Karpas-422 (cell line): ENCODE measurements around the gene UBALD1. TPM values are rescaled to one million over a fixed set of nuclear protein-coding genes. Genes with fewer than 3 reads are reported as not detected.

Experiments
- DNase-seq: peaks from one replicate; pipeline ENCODE4 v3.0.0-alpha.2; 2015
- H2AFZ ChIP-seq: fragments of 200-600 bp; sonication (generic); 2 replicates; pipeline ENCODE4 v1.6.1; 2014; ENCODE audit warnings: antibody characterized with exemption, low read length, mixed read lengths
- H3K27ac ChIP-seq: fragments of 200-600 bp; sonication (generic); 2 replicates; pipeline ENCODE4 v1.5.1; 2014; ENCODE audit warnings: mild to moderate bottlenecking, low read length, moderate library complexity
- H3K27me3 ChIP-seq: fragments of 200-600 bp; sonication (generic); 2 replicates; pipeline ENCODE4 v1.6.1; 2014; ENCODE audit warnings: low read length, mixed read lengths
- H3K36me3 ChIP-seq: fragments of 200-600 bp; sonication (generic); 2 replicates; pipeline ENCODE4 v1.6.1; 2014; ENCODE audit warnings: low read length, mixed read lengths; ENCODE audit not compliant: insufficient read depth
- H3K4me1 ChIP-seq: fragments of 200-600 bp; sonication (generic); 2 replicates; pipeline ENCODE4 v1.6.1; 2014; ENCODE audit warnings: mild to moderate bottlenecking, low read length, mixed read lengths
- H3K4me2 ChIP-seq: fragments of 200-600 bp; sonication (generic); 2 replicates; pipeline ENCODE4 v1.6.1; 2014; ENCODE audit warnings: low read length, low read depth, mild to moderate bottlenecking; ENCODE audit not compliant: poor library complexity, severe bottlenecking
- H3K4me3 ChIP-seq: fragments of 200-600 bp; sonication (generic); 2 replicates; pipeline ENCODE4 v1.5.1; 2014; ENCODE audit warnings: mild to moderate bottlenecking, antibody characterized with exemption, low read length, mixed read lengths
- H3K79me2 ChIP-seq: fragments of 200-600 bp; sonication (generic); 2 replicates; pipeline ENCODE4 v1.6.1; 2014; ENCODE audit warnings: mild to moderate bottlenecking, low read length, mixed read lengths
- H3K9ac ChIP-seq: fragments of 200-600 bp; sonication (generic); 2 replicates; pipeline ENCODE4 v1.6.0; 2014; ENCODE audit warnings: low read length
- H3K9me2 ChIP-seq: fragments of 200-600 bp; sonication (generic), shearing (Covaris generic); replicated peaks from 2 replicates; pipeline ENCODE4 v1.6.0; 2014; ENCODE audit warnings: mild to moderate bottlenecking, low read length, moderate library complexity; ENCODE audit not compliant: insufficient read depth
- H3K9me3 ChIP-seq: fragments of 300-700, 200-600 bp; sonication (generic); 2 replicates; pipeline ENCODE4 v1.6.1; 2014; ENCODE audit warnings: low read length, mixed read lengths
- H4K20me1 ChIP-seq: fragments of 200-600 bp; sonication (generic); 2 replicates; pipeline ENCODE4 v1.6.1; 2014; ENCODE audit warnings: mild to moderate bottlenecking, antibody characterized with exemption, low read length, low read depth; ENCODE audit not compliant: insufficient read depth
- total RNA-seq: library from RNA; depleted of rRNA; stranded (reverse); fragments of >200 nt; shearing (Covaris generic); gene quantifications from 2 replicates; pipeline ENCODE4 v1.2.3, GENCODE V29; 2014; ENCODE audit warnings: low replicate concordance

Gene UBALD1
- total RNA-seq, 1 experiment from 2014 or later = 10.0 TPM

DNA sequence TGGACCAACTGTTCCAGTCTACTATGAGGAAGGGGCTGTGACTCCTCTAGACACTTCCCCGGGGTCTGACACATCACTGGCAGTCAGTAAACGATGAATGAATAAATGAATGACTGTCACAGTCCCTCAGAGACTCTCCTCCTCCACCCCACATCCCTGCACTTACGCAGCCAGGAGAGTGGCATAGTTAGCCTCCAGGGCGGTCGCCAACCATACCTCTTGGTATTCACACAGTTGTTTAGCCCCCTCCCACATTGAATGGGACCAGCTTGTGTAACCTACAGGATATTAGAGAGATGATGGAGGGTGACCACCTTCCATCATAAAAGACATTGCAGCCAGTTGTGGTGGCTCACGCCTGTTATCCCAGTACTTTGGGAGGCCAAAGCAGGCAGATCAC, 25.7 kb downstream of the UBALD1 start:
- Histone ChIP-seq H3K27ac (no peak overlapping the region), H3K4me2 (no peak overlapping the region), H3K9ac (no peak overlapping the region), H3K27me3 (no peaks in the 10 kb centered on the region), H4K20me1 (no peaks in the 10 kb centered on the region), H3K4me3 (no peak overlapping the region), H3K79me2 (no peaks in the 10 kb centered on the region), H3K9me2 (no peaks in the 10 kb centered on the region), H3K36me3 (no peaks in the 10 kb centered on the region), H3K4me1 (no peaks in the 10 kb centered on the region), H3K9me3 (no peaks in the 10 kb centered on the region), H2AFZ (no peak overlapping the region)
- DNase-seq = no peak

DNA sequence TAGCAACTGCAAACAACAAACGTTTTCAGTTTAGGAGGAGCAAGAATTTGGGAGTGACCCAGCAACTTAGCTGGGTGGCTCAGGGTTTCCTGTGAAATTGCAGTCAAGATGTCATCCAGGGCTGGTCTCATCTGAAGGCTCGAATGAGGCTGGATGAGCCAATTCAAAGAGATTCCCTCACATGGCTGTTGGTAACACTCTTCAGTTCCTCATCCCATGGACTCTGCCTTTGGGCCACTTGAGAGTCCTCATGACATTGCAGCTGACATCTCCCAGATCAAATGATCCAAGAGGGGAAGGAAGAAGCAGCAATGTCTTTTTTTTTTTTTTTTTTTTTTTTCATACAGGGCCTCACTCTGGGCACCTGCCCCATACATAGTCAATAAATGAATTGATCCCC, 26.3 kb downstream of the UBALD1 start:
- H2AFZ ChIP-seq = no peak overlapping the region
- H3K79me2 ChIP-seq = no peaks in the 10 kb centered on the region
- no peaks in the 10 kb centered on the region for H3K27me3 ChIP-seq
- no peak overlapping the region for H3K4me3 ChIP-seq
- DNase-seq = no peak
- no peaks in the 10 kb centered on the region for H3K9me3 ChIP-seq
- H4K20me1 ChIP-seq = no peaks in the 10 kb centered on the region
- no peak overlapping the region for H3K4me2 ChIP-seq
- no peaks in the 10 kb centered on the region for H3K4me1 ChIP-seq
- H3K36me3 ChIP-seq = no peaks in the 10 kb centered on the region
- no peak overlapping the region for H3K9ac ChIP-seq
- no peaks in the 10 kb centered on the region for H3K9me2 ChIP-seq
- no peak overlapping the region for H3K27ac ChIP-seq

DNA sequence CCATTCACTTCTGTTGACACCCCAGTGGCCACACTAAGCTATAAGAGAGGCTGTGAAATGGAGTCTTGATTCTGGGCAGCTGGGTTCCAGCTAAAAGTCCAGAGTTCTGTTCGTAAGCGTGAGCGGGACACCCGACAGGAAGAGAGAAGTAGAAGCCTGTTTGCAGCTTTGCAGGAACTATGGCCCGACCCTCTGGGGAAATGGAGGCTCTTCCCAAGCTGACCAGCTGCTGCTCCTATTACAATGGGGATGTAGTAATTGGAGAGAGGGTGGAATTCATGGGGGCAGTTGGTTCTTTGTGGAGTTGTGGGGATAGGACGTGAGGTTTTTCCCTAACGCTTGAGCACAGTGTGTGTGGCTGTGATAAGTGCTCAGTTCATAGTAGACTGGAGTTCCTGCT, 28.4 kb downstream of the UBALD1 start:
- no peak overlapping the region for H3K27ac ChIP-seq
- H3K9me3 ChIP-seq = no peaks in the 10 kb centered on the region
- H3K9me2 ChIP-seq = no peaks in the 10 kb centered on the region
- no peaks in the 10 kb centered on the region for H3K36me3 ChIP-seq
- DNase-seq = peak; percentile 11
- no peaks in the 10 kb centered on the region for H3K27me3 ChIP-seq
- H3K79me2 ChIP-seq = no peaks in the 10 kb centered on the region
- H3K4me2 ChIP-seq = no peak overlapping the region
- no peaks in the 10 kb centered on the region for H4K20me1 ChIP-seq
- H2AFZ ChIP-seq = no peak overlapping the region
- no peak overlapping the region for H3K4me3 ChIP-seq
- H3K9ac ChIP-seq = no peak overlapping the region
- no peaks in the 10 kb centered on the region for H3K4me1 ChIP-seq

DNA sequence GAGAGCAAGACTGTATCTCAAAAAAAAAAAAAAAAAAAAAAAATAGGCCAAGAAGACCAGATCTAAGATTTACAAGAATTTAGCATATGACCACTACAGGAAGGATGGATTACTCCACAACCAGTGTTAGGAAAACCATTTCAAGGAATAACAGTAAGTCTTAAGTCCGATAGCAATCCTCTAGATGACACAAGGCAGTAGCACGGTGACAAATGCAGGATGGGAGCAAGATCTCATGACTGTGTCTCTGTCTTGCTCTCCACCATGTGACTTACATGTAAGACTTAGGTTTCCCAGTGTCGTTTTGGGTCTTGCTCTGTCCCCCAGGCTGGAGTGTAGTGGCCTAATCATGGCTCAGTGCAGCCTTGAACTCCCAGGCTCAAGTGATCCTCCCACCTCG, 30.8 kb downstream of the UBALD1 start:
- H3K9ac ChIP-seq = no peak overlapping the region
- H3K79me2 ChIP-seq = no peaks in the 10 kb centered on the region
- no peaks in the 10 kb centered on the region for H3K9me3 ChIP-seq
- H3K9me2 ChIP-seq = no peaks in the 10 kb centered on the region
- H3K27me3 ChIP-seq = no peaks in the 10 kb centered on the region
- no peak overlapping the region for H3K4me3 ChIP-seq
- H2AFZ ChIP-seq = no peak overlapping the region
- no peak overlapping the region for H3K27ac ChIP-seq
- no peak for DNase-seq
- no peaks in the 10 kb centered on the region for H3K36me3 ChIP-seq
- no peak overlapping the region for H3K4me2 ChIP-seq
- no peaks in the 10 kb centered on the region for H4K20me1 ChIP-seq
- no peaks in the 10 kb centered on the region for H3K4me1 ChIP-seq

DNA sequence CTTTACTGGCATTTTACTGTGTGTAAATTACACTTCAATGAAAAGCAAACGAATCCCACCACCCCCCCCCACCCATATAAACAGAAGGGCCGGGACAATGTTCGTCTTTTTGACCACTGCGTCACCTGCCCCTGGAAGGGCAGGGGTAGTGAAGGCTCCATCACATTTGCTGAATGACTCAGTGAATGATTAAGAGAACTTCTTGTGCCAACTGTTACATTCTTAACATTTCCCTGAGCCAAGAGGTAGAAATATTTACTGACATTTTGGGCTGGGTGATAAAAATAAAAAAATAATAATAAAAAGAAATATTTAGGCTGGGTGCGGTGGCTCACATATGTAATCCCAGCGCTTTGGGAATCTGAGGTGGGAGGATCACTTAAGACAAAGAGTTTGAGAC, 34.4 kb downstream of the UBALD1 start:
- DNase-seq = no peak
- Histone ChIP-seq H2AFZ (no peak overlapping the region), H3K4me2 (no peak overlapping the region), H4K20me1 (no peaks in the 10 kb centered on the region), H3K9ac (no peak overlapping the region), H3K9me2 (no peaks in the 10 kb centered on the region), H3K4me3 (no peak overlapping the region), H3K27ac (no peak overlapping the region), H3K4me1 (no peaks in the 10 kb centered on the region), H3K9me3 (no peaks in the 10 kb centered on the region), H3K27me3 (no peaks in the 10 kb centered on the region), H3K36me3 (no peaks in the 10 kb centered on the region), H3K79me2 (no peaks in the 10 kb centered on the region)

DNA sequence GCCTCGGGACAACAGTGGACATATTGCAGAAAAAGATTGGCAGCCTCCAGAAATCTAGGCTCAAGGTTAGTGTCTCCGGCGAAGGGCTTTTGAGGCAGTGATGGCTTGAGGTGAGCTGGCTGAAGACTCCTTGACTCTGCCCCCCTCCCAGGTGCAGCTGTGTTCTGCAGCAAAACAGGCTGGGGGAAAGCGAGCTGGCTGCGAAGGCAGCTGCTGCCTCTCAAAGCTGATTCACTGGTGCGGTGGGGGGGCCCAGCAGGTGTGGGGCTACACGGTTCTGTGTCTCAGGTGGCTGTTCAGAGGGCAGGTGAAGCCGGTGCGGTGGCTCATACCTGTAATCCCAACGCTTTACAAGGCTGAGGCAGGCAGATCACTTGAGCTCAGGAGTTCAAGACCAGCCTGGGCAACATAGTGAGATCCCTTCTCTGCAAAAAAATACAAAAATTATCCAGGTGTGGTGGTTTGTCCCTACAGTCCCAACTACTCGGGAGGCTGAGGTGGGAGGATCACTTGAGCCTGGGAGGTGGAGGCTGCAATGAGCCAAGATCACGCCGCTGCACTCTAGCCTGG, 35.6 kb downstream of the UBALD1 start:
- no peaks in the 10 kb centered on the region for H4K20me1 ChIP-seq

DNA sequence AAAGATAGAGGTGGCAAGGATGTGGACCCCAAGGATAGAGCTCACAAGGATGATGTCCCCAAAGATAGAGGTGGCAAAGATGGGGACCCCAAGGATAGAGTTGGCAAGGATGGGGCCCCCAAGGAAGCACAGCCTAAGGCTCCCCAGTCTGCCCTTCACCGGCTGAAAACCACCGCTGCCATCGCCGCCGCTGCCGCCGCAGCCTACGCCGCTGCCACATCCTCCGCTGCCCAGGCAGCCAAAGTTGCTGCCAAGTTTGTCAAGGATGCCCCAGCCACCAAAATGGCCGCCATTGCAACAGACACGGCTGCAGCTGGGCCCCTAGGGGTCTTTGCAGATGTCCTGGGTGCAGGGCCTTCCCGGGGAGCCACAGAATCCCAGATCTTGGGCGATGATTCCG, 38.7 kb downstream of the UBALD1 start:
- H3K9me3 ChIP-seq = no peaks in the 10 kb centered on the region
- H3K4me1 ChIP-seq = no peaks in the 10 kb centered on the region

More for the DNA sequence above, 35.6 kb downstream of the UBALD1 start:
- no peaks in the 10 kb centered on the region for H3K27me3 ChIP-seq
- no peaks in the 10 kb centered on the region for H3K36me3 ChIP-seq
- no peak overlapping the region for H3K27ac ChIP-seq
- H2AFZ ChIP-seq = no peak overlapping the region
- H3K4me1 ChIP-seq = no peaks in the 10 kb centered on the region
- no peak overlapping the region for H3K9ac ChIP-seq
- no peaks in the 10 kb centered on the region for H3K9me2 ChIP-seq
- no peaks in the 10 kb centered on the region for H3K79me2 ChIP-seq
- no peak overlapping the region for H3K4me2 ChIP-seq
- DNase-seq = peak; percentile 26
- H3K9me3 ChIP-seq = no peaks in the 10 kb centered on the region
- no peak overlapping the region for H3K4me3 ChIP-seq

DNA sequence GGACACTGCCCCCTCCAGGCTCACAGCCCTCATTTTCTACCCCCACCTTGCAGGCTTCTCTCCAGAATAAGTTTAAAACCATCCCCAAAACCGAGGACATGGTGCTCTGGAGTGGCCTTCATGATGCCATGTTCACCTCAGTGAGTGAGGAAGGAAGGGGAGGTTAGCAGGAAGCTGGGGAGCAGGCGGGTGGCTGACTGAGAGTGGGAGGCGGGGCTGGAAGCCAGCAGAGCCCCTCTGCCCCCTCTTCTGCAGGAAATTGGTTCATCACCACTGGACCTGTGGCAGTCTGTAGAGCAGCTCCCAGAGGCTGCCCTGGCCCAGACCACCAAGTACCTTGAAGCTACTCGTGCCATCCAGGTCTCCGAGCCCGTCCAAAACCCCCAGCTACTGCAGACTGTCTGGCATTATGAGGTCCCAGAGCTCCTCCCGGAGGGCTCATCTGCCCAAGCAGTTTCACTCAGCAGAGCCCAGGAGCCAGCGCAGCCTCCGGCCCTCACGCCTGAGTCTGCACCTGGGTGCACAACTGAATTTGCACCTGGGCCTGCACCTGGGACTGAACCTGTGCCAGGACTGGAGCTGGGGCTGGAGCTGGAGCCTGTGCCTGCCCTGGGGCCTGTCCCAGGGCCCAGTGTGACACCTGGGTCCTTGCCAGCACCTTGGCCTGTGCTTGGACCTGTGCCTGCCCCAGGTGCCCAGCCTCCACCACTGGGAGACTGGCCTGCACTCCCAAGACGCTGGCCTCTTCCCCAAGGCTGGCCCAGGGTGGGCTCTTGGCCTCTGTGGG, 39.6 kb downstream of the UBALD1 start:
- Histone ChIP-seq H3K9me3 (no peaks in the 10 kb centered on the region), H3K4me3 (no peak overlapping the region), H4K20me1 (no peaks in the 10 kb centered on the region), H3K9ac (no peak overlapping the region), H3K4me2 (no peak overlapping the region), H3K27me3 (no peaks in the 10 kb centered on the region), H3K79me2 (no peaks in the 10 kb centered on the region), H3K36me3 (no peaks in the 10 kb centered on the region), H2AFZ (no peak overlapping the region), H3K27ac (no peak overlapping the region), H3K4me1 (no peaks in the 10 kb centered on the region), H3K9me2 (no peaks in the 10 kb centered on the region)
- DNase-seq = no peak

More for the DNA sequence above, 38.7 kb downstream of the UBALD1 start:
- no peak for DNase-seq
- Histone ChIP-seq H2AFZ (no peak overlapping the region), H3K9me2 (no peaks in the 10 kb centered on the region), H3K27ac (no peak overlapping the region), H3K4me3 (no peak overlapping the region), H3K9ac (no peak overlapping the region), H3K36me3 (no peaks in the 10 kb centered on the region), H4K20me1 (no peaks in the 10 kb centered on the region), H3K27me3 (no peaks in the 10 kb centered on the region), H3K79me2 (no peaks in the 10 kb centered on the region), H3K4me2 (no peak overlapping the region)
